Fibroblast of upper back skin (primary cell): Measurements from ENCODE around the gene SMARCA4.

ENCODE experiments used
- DNase-seq: peaks from one replicate; pipeline ENCODE4 v3.0.0-alpha.2; 2013

The SMARCA4 gene

GRCh38 chr19:11017275-11018035 lies 56.6 kb downstream of the SMARCA4 start:
- no peak for DNase-seq

- peak; percentile 10 for DNase-seq
Measured at GRCh38 chr19:11018179-11018578, 57.3 kb downstream of the SMARCA4 start.

- no peak for DNase-seq
Measured at GRCh38 chr19:11018763-11019162, 57.9 kb downstream of the SMARCA4 start.

- DNase-seq, result no peak
Measured at GRCh38 chr19:11019262-11019661, 58.4 kb downstream of the SMARCA4 start.

- DNase-seq, result no peak
Measured at GRCh38 chr19:11019824-11020223, 59.0 kb downstream of the SMARCA4 start.

- DNase-seq, result no peak
Measured at GRCh38 chr19:11020423-11020822, 59.6 kb downstream of the SMARCA4 start.

- no peak for DNase-seq
Measured at GRCh38 chr19:11020982-11021759, 60.3 kb downstream of the SMARCA4 start.

GRCh38 chr19:11021760-11022144 lies 60.9 kb downstream of the SMARCA4 start:
- DNase-seq, result no peak

GRCh38 chr19:11023016-11023415 lies 62.2 kb downstream of the SMARCA4 start:
- DNase-seq, result no peak

- no peak for DNase-seq
Measured at GRCh38 chr19:11023710-11024109, 62.9 kb downstream of the SMARCA4 start.

- no peak for DNase-seq
Measured at GRCh38 chr19:11024259-11024658, 63.4 kb downstream of the SMARCA4 start.

GRCh38 chr19:11025006-11025405 lies 64.2 kb downstream of the SMARCA4 start:
- no peak for DNase-seq

GRCh38 chr19:11025445-11025844 lies 64.6 kb downstream of the SMARCA4 start:
- DNase-seq, result peak; percentile 41

- no peak for DNase-seq
Measured at GRCh38 chr19:11025997-11026396, 65.2 kb downstream of the SMARCA4 start.

- no peak for DNase-seq
Measured at GRCh38 chr19:11027381-11027780, 66.6 kb downstream of the SMARCA4 start.

- no peak for DNase-seq
Measured at GRCh38 chr19:11028146-11028545, 67.3 kb downstream of the SMARCA4 start.

- no peak for DNase-seq
Measured at GRCh38 chr19:11031421-11032070, 70.7 kb downstream of the SMARCA4 start.

- no peak for DNase-seq
Measured at GRCh38 chr19:11033251-11033650, 72.4 kb downstream of the SMARCA4 start.

GRCh38 chr19:11033763-11034162 lies 72.9 kb downstream of the SMARCA4 start:
- DNase-seq, result no peak

GRCh38 chr19:11034449-11035213 lies 73.8 kb downstream of the SMARCA4 start:
- no peak for DNase-seq

- peak; percentile 73 for DNase-seq
Measured at GRCh38 chr19:11035441-11036377, 74.9 kb downstream of the SMARCA4 start.

- no peak for DNase-seq
Measured at GRCh38 chr19:11038511-11038910, 77.7 kb downstream of the SMARCA4 start.
